Chondrocyte (in vitro differentiated cells): ENCODE results near the gene SEMA6A. TPM values are rescaled to one million over a fixed set of nuclear protein-coding genes. Genes with fewer than 3 reads are reported as not detected.

ENCODE experiments used
- DNase-seq: peaks from one replicate; pipeline ENCODE4 v3.0.0; 2021; ENCODE audit warnings: mixed read lengths, low spot score
- H3K27ac Mint-ChIP-seq: one replicate; pipeline ENCODE4 v1.8.0; 2021; ENCODE audit warnings: mild to moderate bottlenecking, moderate library complexity, mixed read lengths; ENCODE audit not compliant: unreplicated experiment
- H3K27me3 Mint-ChIP-seq: 2 replicates; pipeline ENCODE4 v1.8.0; 2021; ENCODE audit warnings: low read depth, mixed read lengths
- H3K36me3 Mint-ChIP-seq: 2 replicates; pipeline ENCODE4 v1.8.0; 2021; ENCODE audit warnings: low read depth, mixed read lengths
- H3K4me1 Mint-ChIP-seq: 2 replicates; pipeline ENCODE4 v1.8.0; 2021; ENCODE audit warnings: low read depth, mild to moderate bottlenecking, mixed read lengths
- H3K4me3 Mint-ChIP-seq: one replicate; pipeline ENCODE4 v1.8.0; 2021; ENCODE audit warnings: mild to moderate bottlenecking, moderate library complexity, mixed read lengths; ENCODE audit not compliant: unreplicated experiment
- H3K9me3 Mint-ChIP-seq: 2 replicates; pipeline ENCODE4 v1.8.0; 2021; ENCODE audit warnings: low read depth, mixed read lengths
- total RNA-seq: library from RNA; stranded (reverse); gene quantifications from 3 replicates; pipeline ENCODE4 v1.2.1, GENCODE V29; 2021
- TF ChIP-seq, protein P1 (sequence below): fragments of 200-600 bp; sonication (generic); IDR thresholded peaks from 2 replicates; pipeline ENCODE4 v1.5.0; 2021; ENCODE audit warnings: antibody characterized with exemption, mild to moderate bottlenecking, moderate library complexity

SEMA6A gene
- total RNA-seq, 1 donor from 2014 or later: 3.9 TPM

DNA sequence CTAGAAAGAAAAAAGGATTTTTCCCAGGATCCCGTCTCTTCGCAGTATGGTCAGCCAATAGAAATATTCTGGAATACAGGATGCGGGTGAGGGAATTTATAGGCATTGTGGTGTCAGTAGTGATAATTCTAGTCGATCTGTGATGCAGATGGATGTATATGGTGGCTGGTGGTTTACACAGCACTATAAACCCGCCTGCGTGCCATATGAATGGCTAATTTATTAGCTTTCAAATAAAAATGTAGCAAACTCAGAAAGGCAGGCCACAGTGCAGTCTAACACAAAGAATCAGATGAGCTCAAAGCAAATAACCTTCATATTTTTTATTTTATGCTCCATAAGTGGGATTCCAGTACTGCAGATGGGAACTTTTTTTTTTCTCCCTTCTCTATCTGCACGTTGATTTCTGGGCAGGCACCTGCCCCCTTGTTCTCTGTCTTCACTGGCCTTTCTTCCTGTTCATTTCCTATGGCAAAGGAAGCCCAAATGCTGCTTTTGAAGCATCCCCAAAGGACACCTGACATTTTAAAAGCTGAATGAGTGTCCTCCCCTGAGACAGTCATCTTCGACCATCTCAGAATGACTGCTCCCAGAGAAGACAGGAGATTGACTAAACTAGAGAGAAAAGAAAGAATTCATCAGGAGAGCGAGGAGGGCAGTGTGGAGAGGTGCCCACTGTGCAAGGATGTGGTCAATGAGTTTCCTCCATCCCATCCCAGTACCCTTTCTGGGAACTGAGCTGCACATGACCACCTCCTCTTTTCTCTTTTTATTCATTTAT is 52.1 kb downstream of the SEMA6A start:
- H3K9me3 Mint-ChIP-seq: no peaks in the 10 kb centered on the region
- H3K36me3 Mint-ChIP-seq: no peaks in the 10 kb centered on the region
- no peaks in the 10 kb centered on the region for H3K27me3 Mint-ChIP-seq
- no peak for DNase-seq
- H3K4me1 Mint-ChIP-seq: peaks cover 3% of the 10 kb centered on the region
- TF ChIP-seq, protein P1, sequence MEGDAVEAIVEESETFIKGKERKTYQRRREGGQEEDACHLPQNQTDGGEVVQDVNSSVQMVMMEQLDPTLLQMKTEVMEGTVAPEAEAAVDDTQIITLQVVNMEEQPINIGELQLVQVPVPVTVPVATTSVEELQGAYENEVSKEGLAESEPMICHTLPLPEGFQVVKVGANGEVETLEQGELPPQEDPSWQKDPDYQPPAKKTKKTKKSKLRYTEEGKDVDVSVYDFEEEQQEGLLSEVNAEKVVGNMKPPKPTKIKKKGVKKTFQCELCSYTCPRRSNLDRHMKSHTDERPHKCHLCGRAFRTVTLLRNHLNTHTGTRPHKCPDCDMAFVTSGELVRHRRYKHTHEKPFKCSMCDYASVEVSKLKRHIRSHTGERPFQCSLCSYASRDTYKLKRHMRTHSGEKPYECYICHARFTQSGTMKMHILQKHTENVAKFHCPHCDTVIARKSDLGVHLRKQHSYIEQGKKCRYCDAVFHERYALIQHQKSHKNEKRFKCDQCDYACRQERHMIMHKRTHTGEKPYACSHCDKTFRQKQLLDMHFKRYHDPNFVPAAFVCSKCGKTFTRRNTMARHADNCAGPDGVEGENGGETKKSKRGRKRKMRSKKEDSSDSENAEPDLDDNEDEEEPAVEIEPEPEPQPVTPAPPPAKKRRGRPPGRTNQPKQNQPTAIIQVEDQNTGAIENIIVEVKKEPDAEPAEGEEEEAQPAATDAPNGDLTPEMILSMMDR: no peak
- H3K27ac Mint-ChIP-seq: no peak overlapping the region
- no peak overlapping the region for H3K4me3 Mint-ChIP-seq

DNA sequence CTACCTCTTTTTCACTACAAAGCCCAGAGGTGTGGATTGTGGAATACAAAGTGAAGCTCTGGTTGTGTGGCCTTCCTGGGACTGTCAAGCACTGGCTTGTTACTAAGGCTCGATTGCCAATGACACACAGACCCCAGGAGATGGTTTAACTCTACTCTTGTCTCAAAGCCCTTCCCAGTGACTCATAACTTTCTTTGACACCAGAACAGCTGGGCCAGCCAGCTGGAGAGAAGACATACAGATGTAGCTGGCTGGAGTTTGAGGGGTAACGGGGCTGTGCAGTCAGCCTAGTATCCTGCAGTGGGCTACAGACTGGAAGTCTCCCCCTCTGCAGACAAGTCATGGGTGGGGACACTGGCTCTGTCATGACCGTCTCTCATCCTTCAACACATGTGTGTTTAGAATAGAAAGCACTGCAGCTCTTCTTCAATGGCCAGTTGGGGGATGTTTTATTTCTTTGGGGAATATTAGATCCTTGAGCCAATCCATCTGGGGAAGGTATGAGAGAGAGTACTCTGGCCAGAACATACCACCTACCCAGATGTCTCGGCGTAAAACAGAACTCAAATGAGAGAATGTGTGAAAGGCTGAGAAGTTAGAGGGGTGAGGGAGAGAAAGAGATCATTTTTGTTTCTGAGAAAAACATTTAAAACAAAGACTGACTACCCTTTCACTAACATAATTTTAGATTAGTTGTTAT is 53.3 kb downstream of the SEMA6A start:
- Mint-ChIP-seq H3K4me1 (peaks cover 3% of the 10 kb centered on the region), H3K4me3 (no peak overlapping the region), H3K9me3 (no peaks in the 10 kb centered on the region), H3K27ac (no peak overlapping the region), H3K36me3 (no peaks in the 10 kb centered on the region), H3K27me3 (no peaks in the 10 kb centered on the region)
- DNase-seq: no peak
- TF ChIP-seq, protein P1: no peak

DNA sequence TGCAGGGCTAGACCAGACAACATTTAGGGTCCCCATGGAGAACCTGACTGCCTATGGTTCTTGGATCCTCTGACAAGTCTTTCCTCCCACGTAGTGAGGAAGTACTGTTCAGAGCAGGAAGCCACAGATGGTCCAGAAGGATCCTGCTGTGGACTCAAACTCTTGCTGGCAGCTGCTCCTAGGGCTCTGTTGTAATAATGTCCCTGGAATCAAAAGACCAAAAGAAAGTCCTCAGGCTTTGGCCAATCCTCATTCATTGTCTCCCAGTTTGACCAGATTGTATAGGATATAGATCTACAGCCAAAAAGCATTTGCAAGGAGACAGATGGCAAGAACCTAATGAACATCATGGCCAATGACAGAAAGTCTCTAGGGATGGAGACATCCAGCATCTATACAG is 53.9 kb downstream of the SEMA6A start:
- H3K4me3 Mint-ChIP-seq: no peak overlapping the region
- peaks cover 6% of the 10 kb centered on the region for H3K4me1 Mint-ChIP-seq
- H3K36me3 Mint-ChIP-seq: no peaks in the 10 kb centered on the region
- TF ChIP-seq, protein P1: no peak
- no peaks in the 10 kb centered on the region for H3K9me3 Mint-ChIP-seq
- DNase-seq: no peak
- H3K27me3 Mint-ChIP-seq: no peaks in the 10 kb centered on the region
- no peak overlapping the region for H3K27ac Mint-ChIP-seq

DNA sequence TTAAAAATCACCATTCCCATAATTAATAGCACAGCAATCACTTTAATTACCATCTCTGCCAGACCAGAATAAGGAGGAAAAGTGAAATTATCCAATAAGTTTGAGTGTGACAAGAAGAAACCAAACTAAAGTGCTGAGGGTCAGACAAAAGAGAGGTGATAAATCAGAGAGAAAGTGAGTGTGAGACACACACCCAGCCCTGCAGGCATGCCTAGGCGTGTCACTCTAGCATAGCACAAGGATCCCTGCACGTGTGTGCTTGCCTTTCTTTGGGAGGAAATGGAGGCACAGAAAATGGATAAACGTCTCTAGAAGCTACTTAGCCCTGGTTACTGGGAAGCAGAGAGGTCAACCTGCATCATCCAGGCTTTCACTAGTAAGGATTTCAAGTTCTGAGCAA is 56.2 kb downstream of the SEMA6A start:
- Mint-ChIP-seq H3K9me3 (no peaks in the 10 kb centered on the region), H3K27me3 (no peaks in the 10 kb centered on the region), H3K36me3 (no peaks in the 10 kb centered on the region), H3K4me1 (peaks cover 18% of the 10 kb centered on the region), H3K4me3 (no peak overlapping the region), H3K27ac (no peak overlapping the region)
- TF ChIP-seq, protein P1: no peak
- no peak for DNase-seq

DNA sequence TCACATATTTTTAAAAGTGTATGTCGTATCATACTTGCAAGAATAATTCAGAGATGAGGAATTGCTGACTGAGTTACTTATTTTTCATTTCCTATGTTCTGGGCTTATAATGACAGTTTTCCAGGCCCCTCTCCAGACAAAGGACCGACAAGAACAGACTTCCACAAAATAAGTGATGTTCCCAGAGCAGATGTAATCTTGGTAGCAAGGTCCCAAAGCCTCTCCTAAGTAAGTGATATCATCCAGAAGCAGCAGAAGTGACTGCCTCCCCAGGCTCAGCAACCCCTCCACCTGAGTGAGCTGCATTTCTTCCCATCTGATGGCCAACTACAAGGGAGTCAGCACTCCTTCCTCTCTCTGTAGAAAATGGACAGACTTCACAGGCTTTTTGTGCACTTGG is 57.1 kb downstream of the SEMA6A start:
- TF ChIP-seq, protein P1: no peak
- DNase-seq: no peak
- no peaks in the 10 kb centered on the region for H3K27me3 Mint-ChIP-seq
- H3K27ac Mint-ChIP-seq: no peak overlapping the region
- no peaks in the 10 kb centered on the region for H3K9me3 Mint-ChIP-seq
- peaks cover 18% of the 10 kb centered on the region for H3K4me1 Mint-ChIP-seq
- H3K36me3 Mint-ChIP-seq: no peaks in the 10 kb centered on the region
- H3K4me3 Mint-ChIP-seq: no peak overlapping the region
